Stimulated activated naive CD8-positive, alpha-beta T cell treated with anti-CD3 and anti-CD28 coated beads, Interleukin-15, Interleukin-2, amounts not matched to agents 100 U/mL and 50 U/mL, for 24 hours (primary cell): ENCODE measurements around the gene SERPINF2.
"Not testable (repeated sequence)": the region's sequence is repeated elsewhere in the genome, so short reads cannot be mapped to it uniquely, and the experiment has no call there.

ENCODE experiments used
- ATAC-seq: fragments of 150-1000 bp; cut with Tn5 transposase; one replicate; pipeline ENCODE4 v1.10.0; 2021
- DNase-seq: peaks from one replicate; pipeline ENCODE4 v3.0.0; 2021

The SERPINF2 gene

DNA sequence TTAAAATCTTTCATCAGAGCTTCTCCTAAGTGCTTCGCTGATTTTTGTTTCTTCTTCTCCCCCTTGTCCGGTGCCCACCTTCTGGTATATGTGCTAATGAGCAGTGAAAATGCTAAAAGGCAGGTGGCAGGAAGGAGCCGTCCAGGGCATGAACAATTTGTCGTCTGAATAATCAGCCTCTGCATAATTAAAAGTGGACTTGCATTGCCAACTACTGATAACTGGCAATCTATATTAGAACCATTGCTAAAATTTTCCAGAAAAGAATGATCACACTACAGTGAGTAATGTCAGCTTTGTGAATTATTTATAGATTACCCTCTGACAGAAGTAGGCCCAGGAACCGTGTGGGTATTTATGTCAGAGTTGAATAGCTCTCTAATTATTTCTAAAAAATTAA is 47.3 kb downstream of the SERPINF2 start:
- DNase-seq (no peak), ATAC-seq (no peak)

DNA sequence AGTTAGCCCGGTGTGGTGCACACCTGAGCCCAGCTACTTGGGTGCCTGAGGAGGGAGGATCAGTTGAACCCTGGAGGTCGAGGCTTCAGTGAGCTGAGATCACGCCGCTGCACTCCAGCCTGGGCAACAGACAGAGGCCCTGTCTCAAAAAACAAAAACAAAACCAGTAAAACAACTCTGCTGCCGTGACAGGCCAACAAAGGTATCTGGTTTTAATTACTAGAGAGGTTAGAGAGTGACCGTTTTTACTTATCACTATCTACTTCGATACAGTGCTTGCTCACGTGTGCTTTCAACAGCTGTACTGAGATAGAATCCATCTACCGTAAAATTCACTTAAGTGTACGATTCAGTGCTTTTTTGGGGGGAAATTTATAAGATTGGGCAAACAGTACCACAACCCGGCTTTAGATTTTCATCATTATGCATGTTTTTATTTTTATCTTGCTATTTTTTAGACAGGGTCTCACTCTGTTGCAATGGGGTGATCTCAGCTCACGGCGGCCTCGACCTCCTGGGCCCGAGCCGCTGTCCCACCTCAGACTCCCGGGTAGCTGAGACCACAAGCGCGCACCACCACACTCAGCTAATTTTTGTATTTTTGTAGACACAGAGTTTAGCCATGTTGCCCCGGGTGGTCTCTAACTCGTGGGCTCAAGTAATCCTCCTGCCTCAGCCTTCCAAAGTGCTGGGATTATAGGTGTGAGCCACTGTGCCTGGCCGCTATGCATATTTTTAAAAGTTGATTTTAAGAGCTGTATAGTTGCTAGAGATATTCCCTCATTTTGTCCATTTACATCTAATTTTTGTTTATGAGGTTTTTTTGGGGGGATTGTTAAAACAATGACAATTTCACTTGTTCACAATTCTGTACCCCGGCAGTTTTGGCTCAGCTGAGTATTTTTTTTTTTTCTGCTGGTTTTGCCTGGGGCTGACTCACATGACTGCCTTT is 50.1 kb downstream of the SERPINF2 start:
- ATAC-seq, result no peak
- no peak for DNase-seq

DNA sequence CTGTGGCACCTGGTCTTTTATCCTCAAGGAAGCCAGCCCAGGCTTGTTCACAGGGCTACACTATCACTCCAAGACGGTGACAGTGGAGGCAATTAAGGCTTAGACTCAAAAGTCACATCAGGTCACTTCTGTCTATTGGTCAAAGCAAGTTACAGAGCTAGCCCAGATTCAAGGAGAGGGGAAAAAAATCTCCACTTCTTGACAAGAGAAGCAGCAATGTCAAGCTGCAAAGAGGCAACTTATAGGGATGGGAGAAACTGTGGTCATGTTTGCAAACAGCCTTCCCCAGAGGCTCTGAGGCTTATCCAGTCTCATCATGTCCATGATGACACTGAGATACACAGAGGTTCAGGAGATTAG is 50.8 kb downstream of the SERPINF2 start:
- no peak for ATAC-seq
- no peak for DNase-seq

DNA sequence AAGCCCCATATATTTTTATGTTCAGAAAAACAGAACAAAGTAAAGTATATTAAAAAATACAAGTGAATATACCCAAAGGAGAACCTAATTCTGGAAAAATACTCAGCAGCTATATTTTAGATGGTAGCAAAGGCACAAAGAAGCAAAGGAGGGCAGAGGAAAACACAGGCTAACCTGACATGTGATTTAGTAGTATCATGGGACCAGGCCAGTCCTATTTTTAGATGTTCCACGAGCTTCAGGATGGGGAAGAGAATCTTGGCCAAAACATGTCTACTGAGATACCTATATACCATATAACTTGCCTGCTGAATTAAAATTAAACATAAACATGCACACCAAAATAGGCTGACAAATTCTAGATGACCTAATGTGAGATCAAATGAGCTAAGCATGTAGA is 54.1 kb downstream of the SERPINF2 start:
- ATAC-seq, result no peak
- DNase-seq, result no peak

DNA sequence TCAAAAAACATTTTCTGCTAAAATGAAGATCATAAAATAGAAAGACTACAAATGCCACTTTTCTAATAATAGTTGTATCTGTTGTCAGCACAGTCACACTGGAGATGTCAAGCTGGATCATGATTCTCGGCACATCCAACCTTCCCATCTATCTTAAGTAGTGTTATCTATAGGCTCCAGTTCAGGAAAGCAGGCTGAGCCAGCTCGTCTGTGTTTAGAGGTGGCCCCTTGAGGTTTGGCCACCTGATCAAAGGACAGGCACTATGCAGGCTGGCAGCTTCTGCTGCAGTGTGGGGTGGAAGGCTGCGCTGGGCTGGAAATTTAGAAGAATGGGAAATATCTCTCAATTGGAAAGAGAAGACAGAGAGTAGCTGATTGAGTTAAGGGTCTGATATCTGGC is 54.7 kb downstream of the SERPINF2 start:
- ATAC-seq (no peak), DNase-seq (no peak)

DNA sequence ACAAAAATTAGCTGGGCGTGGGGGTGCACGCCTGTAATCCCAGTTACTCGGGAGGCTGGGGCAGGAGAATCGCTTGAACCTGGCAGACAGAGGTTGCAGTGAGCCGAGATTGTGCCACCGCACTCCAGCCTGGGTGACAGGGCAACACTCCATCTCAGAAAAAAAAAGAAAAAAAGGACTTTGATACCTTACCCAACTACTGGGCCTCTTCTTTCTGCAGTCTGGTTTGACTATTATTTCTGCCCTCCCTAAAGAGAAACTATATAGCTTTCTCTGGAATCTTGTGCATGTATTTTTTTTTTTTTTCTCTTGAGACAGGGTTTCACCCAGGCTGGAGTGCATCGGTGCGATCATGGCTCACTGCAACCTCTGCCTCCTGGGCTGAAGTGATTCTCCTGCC is 55.2 kb downstream of the SERPINF2 start:
- DNase-seq, ATAC-seq: not testable (repeated sequence)

DNA sequence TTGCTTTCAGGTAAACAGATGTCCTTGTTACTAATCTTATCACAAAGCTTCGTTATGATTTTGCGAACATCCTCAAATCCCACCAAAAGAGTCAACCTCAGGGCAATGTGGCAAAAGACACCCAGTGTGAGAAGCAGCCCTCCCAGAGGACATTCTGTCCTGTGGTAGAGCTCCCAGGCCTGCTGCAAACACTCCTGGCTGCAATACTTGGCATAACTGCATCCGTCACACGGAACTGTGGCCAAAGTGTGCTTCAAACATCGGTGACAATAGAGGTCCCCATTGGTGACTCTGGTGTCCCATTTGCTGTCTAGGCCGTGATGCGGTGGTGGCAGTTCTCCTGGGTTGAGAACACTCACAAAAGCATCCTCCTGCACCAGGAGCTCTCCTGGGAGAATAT is 57.6 kb downstream of the SERPINF2 start:
- ATAC-seq, result no peak
- DNase-seq, result no peak

DNA sequence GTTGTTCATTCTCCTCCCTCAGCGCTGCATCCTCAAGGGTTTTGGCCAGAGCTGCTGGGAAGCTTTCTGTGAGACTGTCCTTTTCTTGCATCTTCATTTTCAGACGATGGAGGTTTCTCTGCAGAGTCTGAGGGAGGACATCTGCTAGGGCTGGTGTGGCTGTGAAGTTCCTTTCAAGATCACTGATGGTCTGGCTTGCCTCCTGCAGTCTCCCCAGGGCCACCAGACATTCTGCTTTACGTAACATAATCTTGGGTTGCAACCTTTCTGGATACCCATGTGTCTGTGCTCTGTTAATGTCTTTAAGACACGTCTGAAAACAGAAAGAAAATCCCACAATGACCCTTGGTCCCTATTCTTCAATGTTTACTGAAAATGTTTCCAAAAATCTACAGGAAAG is 58.0 kb downstream of the SERPINF2 start:
- DNase-seq (no peak), ATAC-seq (no peak)

DNA sequence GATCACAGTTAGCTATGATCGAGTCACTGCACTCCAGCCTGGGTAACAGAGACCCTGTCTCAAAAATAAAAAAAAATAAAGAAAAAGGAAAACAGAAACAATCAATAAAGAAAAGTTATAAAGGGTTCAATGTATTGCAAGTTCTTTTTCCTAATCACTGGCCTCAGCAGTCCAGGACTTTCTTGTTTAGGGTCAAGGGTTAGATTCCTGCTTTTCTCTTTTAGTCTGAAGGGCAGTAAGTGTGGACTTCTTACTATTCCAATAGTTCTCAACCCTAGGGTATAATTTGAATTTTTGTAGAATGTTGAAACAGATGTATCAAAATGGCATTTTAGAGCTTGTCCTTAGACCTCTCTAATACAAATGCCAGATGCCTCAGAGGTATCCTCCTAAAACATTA is 59.8 kb downstream of the SERPINF2 start:
- no peak for DNase-seq
- ATAC-seq, result no peak

DNA sequence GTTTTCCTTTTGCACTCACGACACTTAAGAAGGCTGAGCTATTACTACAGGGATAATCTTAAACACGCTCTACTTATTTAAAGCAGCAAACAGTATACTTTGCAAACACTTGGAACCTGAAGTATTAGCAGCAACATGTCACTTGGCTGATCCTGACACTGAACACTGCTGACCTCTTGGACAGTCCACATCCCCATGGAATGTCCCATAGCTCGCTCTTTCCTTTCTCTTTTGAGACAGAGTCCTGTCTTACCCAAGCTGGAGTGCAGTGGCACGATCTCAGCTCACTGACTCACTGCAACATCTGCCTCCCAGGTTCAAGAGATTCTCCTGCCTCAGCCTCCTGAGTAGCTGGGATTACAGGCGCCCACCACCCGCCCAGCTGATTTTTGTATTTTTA is 60.6 kb downstream of the SERPINF2 start:
- ATAC-seq, result no peak
- DNase-seq, result no peak
